Lung (tissue), 12 donors: ENCODE data around the gene CDKAL1. TPM values are rescaled to one million over a fixed set of nuclear protein-coding genes. Genes with fewer than 3 reads are reported as not detected.

Experiments used
- ATAC-seq: fragments of 200-7000 bp; cut with Tn5 transposase; one replicate; pipeline ENCODE4 v1.9.1; 2020; ENCODE audit warnings: moderate number of reproducible peaks; ENCODE audit not compliant: insufficient read depth, low FRiP score
- DNase-seq, 3 donors: peaks; one replicate each; pipeline ENCODE4 v3.0.0-alpha.2; 2013 to 2017
- H3K27ac ChIP-seq, 2 donors: one replicate each; pipeline ENCODE4 v1.5.1; 2013; ENCODE audit warnings: mild to moderate bottlenecking in 2 of 2, moderate library complexity in 2 of 2, control low read depth in 1 of 2, inconsistent platforms in 1 of 2, low read depth in 1 of 2, low read length in 1 of 2
- H3K27me3 ChIP-seq, 3 donors: one replicate each; pipeline ENCODE4 v1.5.1; 2013; ENCODE audit warnings: low read length in 2 of 3; ENCODE audit not compliant: control insufficient read depth in 3 of 3, insufficient read depth in 3 of 3
- H3K36me3 ChIP-seq, 4 donors: one replicate each; pipeline ENCODE4 v1.5.1; 2013; ENCODE audit warnings: low read length in 4 of 4, mild to moderate bottlenecking in 1 of 4, moderate library complexity in 1 of 4; ENCODE audit not compliant: control insufficient read depth in 4 of 4, insufficient read depth in 4 of 4
- H3K4me1 ChIP-seq, 5 donors: one replicate each; pipeline ENCODE4 v1.5.1; 2013; ENCODE audit warnings: low read length in 5 of 5, mild to moderate bottlenecking in 2 of 5, moderate library complexity in 1 of 5; ENCODE audit not compliant: control insufficient read depth in 5 of 5, insufficient read depth in 5 of 5
- H3K4me3 ChIP-seq: one replicate; pipeline ENCODE4 v1.5.1; 2013; ENCODE audit warnings: mild to moderate bottlenecking, control low read depth, moderate library complexity
- H3K9ac ChIP-seq, 2 donors: one replicate each; pipeline ENCODE4 v1.5.1; 2013; ENCODE audit warnings: low read length in 2 of 2, control low read depth in 1 of 2; ENCODE audit not compliant: insufficient read depth in 1 of 2
- H3K9me3 ChIP-seq, 4 donors: one replicate each; pipeline ENCODE4 v1.5.1; 2013; ENCODE audit warnings: low read length in 3 of 4, mild to moderate bottlenecking in 1 of 4, moderate library complexity in 1 of 4; ENCODE audit not compliant: control insufficient read depth in 4 of 4, insufficient read depth in 3 of 4
- WGBS, 2 donors: extraction: QIAGEN DNeasy Blood & Tissue Kit; methylation state at CpG; one replicate each; pipeline ENCODE4 v1.1.7; 2013; 5-methylcytosine and 5-hydroxymethylcytosine counted together
- polyA plus RNA-seq, 2 donors: library from polyadenylated mRNA; stranded (reverse); fragments of 200-250 nt; gene quantifications; one replicate each; pipeline ENCODE4 v1.2.1, GENCODE V29; 2013
- total RNA-seq, 2 donors: library from RNA; depleted of rRNA in 1 of 2; stranded (reverse); fragments of >200 nt in 1 of 2; gene quantifications; one replicate each; pipeline ENCODE4 v1.2.1, GENCODE V29; 2014 to 2021
- TF ChIP-seq, protein P1 (sequence below): IDR thresholded peaks from 2 replicates; pipeline ENCODE4 v1.5.1; 2012; ENCODE audit warnings: mild to moderate bottlenecking; ENCODE audit errors: control extremely low read depth, extremely low read depth
- donor health status: control.
- donor health status: control.
- donor health status: Bipolar disorder and iron deficiency.
- donor health status: healthy.
- donor health status: DM: yes; HTN: yes; CAD: no.

The CDKAL1 gene
- total and polyA plus RNA-seq, 4 donors: 4.0 to 39.0 (median 10.0) TPM

DNA sequence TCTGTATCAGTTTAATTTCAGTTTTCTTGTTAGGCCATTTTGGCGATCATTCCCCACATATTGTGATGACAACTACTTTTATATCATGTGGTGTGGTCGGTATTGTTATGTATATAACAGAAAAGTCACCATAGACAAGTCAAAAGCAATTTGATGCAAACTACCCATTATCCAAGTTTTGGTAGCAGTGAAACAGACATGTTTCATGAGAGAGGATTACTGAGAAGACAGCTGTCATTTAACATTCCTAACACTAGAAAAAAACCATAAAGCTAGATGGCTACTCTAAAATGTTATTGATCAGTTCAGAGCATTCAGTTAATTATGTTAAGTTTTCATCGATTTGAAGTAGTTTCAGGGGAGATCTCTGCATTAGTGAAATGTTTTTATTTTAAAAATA lies 597.1 kb downstream of the CDKAL1 start:
- Histone ChIP-seq H3K36me3 (no peaks in the 10 kb centered on the region), H3K27me3 (no peaks in the 10 kb centered on the region), H3K9ac (no peak overlapping the region), H3K27ac (no peak overlapping the region), H3K4me1 (peaks cover 0 to 31% (median 8%) of the 10 kb centered on the region in 5 donors), H3K4me3 (no peak overlapping the region), H3K9me3 (no peaks in the 10 kb centered on the region)
- DNase-seq (no peak), ATAC-seq (no peak)
- TF ChIP-seq, protein P1, sequence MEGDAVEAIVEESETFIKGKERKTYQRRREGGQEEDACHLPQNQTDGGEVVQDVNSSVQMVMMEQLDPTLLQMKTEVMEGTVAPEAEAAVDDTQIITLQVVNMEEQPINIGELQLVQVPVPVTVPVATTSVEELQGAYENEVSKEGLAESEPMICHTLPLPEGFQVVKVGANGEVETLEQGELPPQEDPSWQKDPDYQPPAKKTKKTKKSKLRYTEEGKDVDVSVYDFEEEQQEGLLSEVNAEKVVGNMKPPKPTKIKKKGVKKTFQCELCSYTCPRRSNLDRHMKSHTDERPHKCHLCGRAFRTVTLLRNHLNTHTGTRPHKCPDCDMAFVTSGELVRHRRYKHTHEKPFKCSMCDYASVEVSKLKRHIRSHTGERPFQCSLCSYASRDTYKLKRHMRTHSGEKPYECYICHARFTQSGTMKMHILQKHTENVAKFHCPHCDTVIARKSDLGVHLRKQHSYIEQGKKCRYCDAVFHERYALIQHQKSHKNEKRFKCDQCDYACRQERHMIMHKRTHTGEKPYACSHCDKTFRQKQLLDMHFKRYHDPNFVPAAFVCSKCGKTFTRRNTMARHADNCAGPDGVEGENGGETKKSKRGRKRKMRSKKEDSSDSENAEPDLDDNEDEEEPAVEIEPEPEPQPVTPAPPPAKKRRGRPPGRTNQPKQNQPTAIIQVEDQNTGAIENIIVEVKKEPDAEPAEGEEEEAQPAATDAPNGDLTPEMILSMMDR: no peak
- 95 to 97% methylated on average over 3 of the region's 3 CpGs for WGBS, 2 donors

DNA sequence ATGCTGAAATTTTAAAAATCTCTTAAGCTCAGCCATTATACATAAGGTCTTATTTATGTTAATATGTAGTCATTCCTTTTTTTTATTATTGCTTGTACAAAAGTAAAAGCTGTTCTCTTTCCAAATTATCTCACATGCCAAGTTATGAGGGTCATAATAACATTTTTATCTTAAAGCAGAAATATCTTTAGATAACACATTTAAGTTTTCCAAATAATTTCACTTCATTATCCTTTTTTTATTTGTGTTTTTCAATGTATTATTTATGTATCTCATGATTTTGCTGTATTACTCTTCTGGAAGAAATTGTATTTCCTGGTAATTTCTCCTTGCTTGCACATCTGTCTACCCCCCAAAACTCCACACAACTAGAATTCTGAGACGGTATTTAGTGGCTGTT lies 598.2 kb downstream of the CDKAL1 start:
- no peak overlapping the region for H3K4me3 ChIP-seq
- H3K36me3 ChIP-seq: no peaks in the 10 kb centered on the region
- H3K27me3 ChIP-seq: no peaks in the 10 kb centered on the region
- H3K4me1 ChIP-seq: peaks cover 0 to 33% (median 8%) of the 10 kb centered on the region in 5 donors
- no peak for ATAC-seq
- no peak overlapping the region for H3K27ac ChIP-seq
- TF ChIP-seq, protein P1: no peak
- H3K9ac ChIP-seq: no peak overlapping the region
- no peaks in the 10 kb centered on the region for H3K9me3 ChIP-seq
- DNase-seq: peak in 2 of 3 donors; percentile 90 to 92
- WGBS, 2 donors: 3 to 56% methylated on average over 1 of the region's 1 CpG

- no peak overlapping the region for H3K4me3 ChIP-seq
- 50 to 68% methylated on average over 6 of the region's 6 CpGs for WGBS, 2 donors
Observed at GRCh38 chr6:21132856-21133838, 598.9 kb downstream of the CDKAL1 start.

More at GRCh38 chr6:21132856-21133838, 598.9 kb downstream of the CDKAL1 start:
- no peaks in the 10 kb centered on the region for H3K27me3 ChIP-seq
- DNase-seq (peak; percentile 35 to 79 (median 75)), ATAC-seq (no peak)
- no peaks in the 10 kb centered on the region for H3K9me3 ChIP-seq
- TF ChIP-seq, protein P1: no peak
- H3K27ac ChIP-seq: no peak overlapping the region
- peaks cover 0 to 40% (median 9%) of the 10 kb centered on the region in 5 donors for H3K4me1 ChIP-seq
- no peak overlapping the region for H3K9ac ChIP-seq
- H3K36me3 ChIP-seq: no peaks in the 10 kb centered on the region
